Left ventricle myocardium superior (tissue), 1 donor: Measurements from ENCODE around the gene SIK2. TPM values are rescaled to one million over a fixed set of nuclear protein-coding genes. Genes with fewer than 3 reads are reported as not detected.
"Not testable (repeated sequence)": the region's sequence is repeated elsewhere in the genome, so short reads cannot be mapped to it uniquely, and the experiment has no call there.

Experiments
- ATAC-seq: fragments of 200-7000 bp; cut with Tn5 transposase; one replicate; pipeline ENCODE4 v1.9.1; 2020; ENCODE audit warnings: mild to moderate bottlenecking, moderate library complexity
- DNase-seq: peaks from one replicate; pipeline ENCODE4 v3.0.0-alpha.2; 2020
- intact Hi-C: fragments of 100-400 bp; cut with micrococcal nuclease; formaldehyde crosslinking; loops from one replicate; pipeline ENCODE4 v1.11.0; 2022
- total RNA-seq: library from RNA; stranded (reverse); fragmentation: NEBNext Ultra II Directional; extraction: Animal tissue kit (Norgen Biotek cat#: 25700); gene quantifications from one replicate; pipeline ENCODE4 v1.2.1, GENCODE V29; 2021
- donor health status: DM: no; HTN: yes; CAD: no; lungs with severe emphysema.

The SIK2 gene
- total RNA-seq, 1 donor from 2014 or later: 17.8 TPM

GRCh38 chr11:111683806-111684205 is 81.6 kb downstream of the SIK2 start:
- intact Hi-C loops: no loop called here
- no peak for DNase-seq
- ATAC-seq: no peak

DNA sequence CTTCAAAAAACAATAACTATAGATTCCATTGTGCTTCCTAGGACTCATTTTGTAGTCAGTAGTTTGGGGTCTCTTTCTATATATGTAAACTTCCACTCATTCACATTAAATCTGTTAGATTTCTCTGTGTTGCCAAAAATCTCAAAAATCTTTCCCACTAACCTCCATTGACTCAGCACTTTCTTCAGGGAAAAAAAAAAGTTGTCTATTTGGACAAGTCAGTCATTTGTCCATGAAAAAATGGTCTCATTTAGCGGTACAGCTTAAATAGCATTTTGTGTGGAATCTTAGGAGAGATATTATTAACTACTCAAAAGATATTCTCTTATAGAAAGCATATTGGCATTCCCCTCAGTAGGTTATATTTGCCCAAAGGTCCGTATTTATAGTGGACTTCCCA is 82.0 kb downstream of the SIK2 start:
- DNase-seq (no peak), ATAC-seq (no peak)
- intact Hi-C loops: no loop called here

GRCh38 chr11:111688013-111688412 is 85.8 kb downstream of the SIK2 start:
- ATAC-seq: no peak
- DNase-seq: no peak
- intact Hi-C loops: no loop called here

GRCh38 chr11:111691176-111691575 is 88.9 kb downstream of the SIK2 start:
- intact Hi-C loops: no loop called here
- no peak for DNase-seq
- no peak for ATAC-seq

DNA sequence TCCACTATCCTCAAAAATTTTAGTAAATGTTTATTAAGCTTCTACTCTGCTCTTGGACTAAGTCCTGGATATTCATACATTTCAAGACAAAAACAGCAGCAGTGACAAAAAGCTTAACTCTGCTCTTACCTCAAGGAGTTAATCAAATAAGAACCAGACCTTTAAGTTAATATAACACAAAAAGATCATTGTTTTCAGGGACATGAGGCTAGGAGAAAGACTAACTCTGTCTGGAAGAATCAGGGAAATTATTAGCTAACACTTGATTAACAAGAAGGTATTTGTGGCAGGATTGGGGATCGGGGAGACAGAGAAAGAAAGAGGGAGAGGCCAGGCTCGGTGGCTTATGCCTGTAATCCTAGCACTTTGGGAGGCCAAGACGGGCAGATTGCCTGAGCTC is 89.5 kb downstream of the SIK2 start:
- DNase-seq (no peak), ATAC-seq (no peak)
- intact Hi-C loops: no loop called here

- no peak for DNase-seq
- intact Hi-C loops: no loop called here
- ATAC-seq: peak; percentile 23
These were observed 91.1 kb downstream of the SIK2 start for GRCh38 chr11:111693224-111693937.

GRCh38 chr11:111694851-111695250 is 92.6 kb downstream of the SIK2 start:
- ATAC-seq (peak; percentile 50), DNase-seq (no peak)
- intact Hi-C loops: no loop called here

DNA sequence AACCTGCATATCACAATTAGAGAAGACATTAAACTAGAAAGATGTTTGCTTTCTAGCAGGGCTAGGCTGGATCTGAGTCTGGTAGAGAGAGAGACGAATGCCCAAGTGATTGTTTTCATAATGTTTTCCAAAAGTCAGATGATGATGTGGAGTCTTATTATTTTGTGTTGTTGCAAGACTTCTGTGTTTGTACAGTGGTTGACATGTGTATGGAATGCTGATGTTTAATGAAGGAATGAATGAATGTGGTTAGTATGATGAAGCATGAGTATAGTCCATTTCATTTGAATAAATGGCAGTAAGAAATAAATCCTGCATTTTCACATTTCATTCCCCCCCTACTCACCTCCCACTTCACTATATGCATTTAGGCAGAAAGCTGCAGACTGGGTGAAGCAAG is 94.3 kb downstream of the SIK2 start:
- no peak for ATAC-seq
- intact Hi-C loops: no loop called here

GRCh38 chr11:111697933-111698371 is 95.7 kb downstream of the SIK2 start:
- ATAC-seq (no peak), DNase-seq (no peak)
- intact Hi-C loops: no loop called here

More for the DNA sequence above, 94.3 kb downstream of the SIK2 start:
- DNase-seq: no peak

DNA sequence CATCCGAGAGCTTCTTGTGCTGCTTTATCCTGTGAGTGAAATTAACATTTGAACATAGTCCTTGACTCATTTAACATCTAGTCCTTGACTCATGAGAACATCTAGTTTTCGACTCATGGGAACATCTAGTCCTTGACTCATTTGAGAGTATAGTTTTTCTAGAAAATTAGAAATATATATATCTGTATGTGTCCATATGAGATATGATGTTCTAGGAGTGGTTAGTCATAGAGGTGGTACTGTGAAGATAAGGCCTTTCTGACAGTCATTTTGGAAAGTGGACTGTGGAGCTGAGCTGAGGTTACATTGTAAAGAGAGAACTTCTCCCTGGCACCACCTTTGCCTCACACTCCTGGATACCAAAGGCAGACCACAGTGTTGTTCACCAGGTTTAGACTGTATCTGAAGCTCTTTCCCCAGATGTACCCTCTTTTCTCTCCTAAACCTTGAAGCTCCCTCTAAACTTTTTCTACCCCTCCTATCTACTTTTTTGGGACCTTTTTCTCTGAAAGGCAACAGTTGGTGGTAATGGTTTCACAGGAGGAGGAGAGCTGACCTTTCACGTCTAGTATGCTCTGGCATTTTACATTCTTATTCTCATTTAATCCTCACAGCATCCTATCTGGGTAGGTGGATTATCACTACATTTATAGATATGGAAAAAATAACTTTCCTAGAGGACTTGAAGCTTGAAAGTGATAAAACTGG is 96.8 kb downstream of the SIK2 start:
- intact Hi-C loops: no loop called here
- ATAC-seq (no peak), DNase-seq (no peak)

DNA sequence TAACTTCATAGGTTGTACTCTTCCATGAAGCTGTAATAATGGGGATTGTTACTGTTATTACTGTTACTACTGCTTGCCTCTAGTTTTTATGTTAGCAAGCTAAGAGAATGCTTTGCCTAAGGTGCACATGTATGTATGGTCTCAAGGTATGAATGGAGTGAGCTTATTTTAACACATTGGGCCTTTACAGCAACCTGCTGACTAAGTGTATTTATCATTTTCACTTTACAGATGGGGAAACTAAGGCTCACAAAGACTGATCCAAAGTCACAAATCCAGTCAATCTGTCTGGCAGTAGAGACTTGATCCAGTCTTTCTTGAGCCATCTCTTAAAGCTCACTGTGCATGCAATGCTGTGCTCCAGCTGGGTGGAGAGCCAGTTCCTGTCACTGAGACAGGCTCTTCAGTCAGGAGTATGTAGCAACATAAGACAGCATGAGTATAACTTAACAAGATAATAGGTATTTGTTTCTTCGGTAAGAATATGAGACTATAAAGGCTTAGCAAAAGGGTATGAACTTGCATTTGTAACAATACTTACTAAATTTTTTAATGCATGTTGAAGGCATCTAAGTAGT is 97.4 kb downstream of the SIK2 start:
- intact Hi-C loops: no loop called here

DNA sequence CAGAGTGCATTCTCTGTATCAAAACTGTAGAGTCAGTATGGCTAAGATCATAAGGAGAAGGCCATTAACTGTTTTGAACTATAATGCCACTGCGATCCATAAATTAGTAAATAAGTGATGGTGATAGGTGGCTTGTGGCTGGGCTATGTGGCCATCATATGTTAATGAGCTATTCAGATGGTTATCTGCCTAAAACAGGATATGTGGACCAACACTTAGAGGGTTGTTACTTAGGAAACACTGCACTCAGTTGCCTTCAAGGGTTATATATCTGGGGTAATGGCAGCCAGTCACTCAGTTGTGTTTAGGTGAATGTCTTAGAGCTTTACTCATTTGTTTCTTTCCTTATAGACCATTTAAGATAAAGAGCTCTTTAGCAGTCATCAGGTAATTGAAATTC is 97.9 kb downstream of the SIK2 start:
- no peak for ATAC-seq
- no peak for DNase-seq
- intact Hi-C loops: no loop called here

More for the DNA sequence above, 97.4 kb downstream of the SIK2 start:
- ATAC-seq (peak; percentile 26), DNase-seq (no peak)

GRCh38 chr11:111702623-111703022 is 100.4 kb downstream of the SIK2 start:
- no peak for ATAC-seq
- intact Hi-C loops: no loop called here
- DNase-seq: no peak

GRCh38 chr11:111703576-111703975 is 101.3 kb downstream of the SIK2 start:
- no peak for DNase-seq
- intact Hi-C loops: no loop called here
- ATAC-seq: no peak

DNA sequence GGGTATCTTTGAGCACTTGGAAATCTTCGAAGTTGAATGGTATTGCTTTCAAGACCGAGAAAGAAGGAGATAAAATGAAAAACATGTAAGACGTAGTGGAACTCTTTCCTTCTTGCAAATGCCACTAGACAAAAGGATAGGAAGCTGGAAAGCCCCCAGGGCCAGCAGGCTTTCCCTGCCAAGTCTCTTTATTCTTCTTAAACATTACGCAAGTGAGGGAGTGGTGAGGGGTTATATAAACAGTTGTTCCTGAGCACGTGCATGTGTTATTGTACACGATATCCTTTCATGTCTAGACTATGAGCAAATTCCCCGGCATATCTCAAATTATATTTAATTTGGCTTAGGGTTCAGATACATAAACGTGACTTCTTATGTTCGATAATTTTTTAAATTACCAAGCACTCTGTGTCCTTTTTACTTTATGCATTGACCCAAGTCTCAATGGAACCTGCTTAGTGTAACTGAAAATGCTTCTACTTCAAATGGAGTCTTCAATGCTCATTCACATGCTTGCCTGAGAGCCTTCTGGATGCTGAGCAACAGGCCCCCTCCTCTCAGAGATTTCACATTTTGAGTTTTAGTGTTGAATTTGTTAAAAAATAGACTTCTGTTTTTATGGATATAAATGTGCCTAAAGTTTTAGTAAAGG is 104.9 kb downstream of the SIK2 start:
- DNase-seq: peak; percentile 63
- intact Hi-C loops: no loop called here

DNA sequence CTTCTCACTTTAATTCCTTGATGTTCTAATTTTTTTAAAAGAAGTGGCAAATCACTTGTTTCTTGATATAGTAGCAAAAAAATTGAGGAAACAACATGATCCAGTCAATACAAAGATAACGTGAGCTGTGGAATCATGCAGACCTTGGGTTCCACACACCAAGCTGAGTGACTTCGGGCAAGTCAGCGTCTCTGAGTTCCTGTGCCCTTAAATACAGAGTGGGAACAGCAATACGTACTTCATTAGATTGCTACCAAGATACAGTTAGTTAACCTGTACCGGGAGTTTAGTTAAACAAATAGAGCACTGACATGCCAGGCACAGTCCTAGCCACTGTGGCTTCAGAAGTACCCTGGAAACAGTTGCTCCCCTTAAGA is 105.4 kb downstream of the SIK2 start:
- no peak for ATAC-seq
- DNase-seq: no peak
- intact Hi-C loops: no loop called here

More for the DNA sequence above, 104.9 kb downstream of the SIK2 start:
- peak; percentile 83 for ATAC-seq

- intact Hi-C loops: no loop called here
- ATAC-seq: no peak
- no peak for DNase-seq
These were observed 112.3 kb downstream of the SIK2 start for GRCh38 chr11:111714522-111714921.

GRCh38 chr11:111715142-111715816 is 113.0 kb downstream of the SIK2 start:
- intact Hi-C loops: no loop called here
- no peak for ATAC-seq

DNA sequence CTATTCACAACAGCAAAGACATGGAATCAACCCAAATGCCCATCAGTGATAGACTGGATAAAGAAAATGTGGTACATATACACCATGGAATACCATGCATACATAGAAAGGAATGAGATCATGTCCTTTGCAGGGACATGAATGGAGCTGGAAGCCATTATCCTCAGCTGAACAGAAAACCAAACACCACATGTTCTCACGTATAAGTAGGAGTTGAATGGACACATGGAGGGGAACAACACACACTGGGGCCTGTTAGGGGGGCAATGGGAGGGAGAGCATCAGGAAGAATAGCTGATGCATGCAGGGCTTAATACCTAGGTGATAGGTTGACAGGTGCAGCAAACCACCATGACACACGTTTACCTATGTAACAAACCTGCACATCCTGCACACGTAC is 115.4 kb downstream of the SIK2 start:
- intact Hi-C loops, DNase-seq, ATAC-seq: not testable (repeated sequence)

More at GRCh38 chr11:111715142-111715816, 113.0 kb downstream of the SIK2 start:
- DNase-seq: no peak
